ENCODE results near the gene ANO10.
"Not testable (repeated sequence)": the region's sequence is repeated elsewhere in the genome, so short reads cannot be mapped to it uniquely, and the experiment has no call there.

The ANO10 gene, protein sequence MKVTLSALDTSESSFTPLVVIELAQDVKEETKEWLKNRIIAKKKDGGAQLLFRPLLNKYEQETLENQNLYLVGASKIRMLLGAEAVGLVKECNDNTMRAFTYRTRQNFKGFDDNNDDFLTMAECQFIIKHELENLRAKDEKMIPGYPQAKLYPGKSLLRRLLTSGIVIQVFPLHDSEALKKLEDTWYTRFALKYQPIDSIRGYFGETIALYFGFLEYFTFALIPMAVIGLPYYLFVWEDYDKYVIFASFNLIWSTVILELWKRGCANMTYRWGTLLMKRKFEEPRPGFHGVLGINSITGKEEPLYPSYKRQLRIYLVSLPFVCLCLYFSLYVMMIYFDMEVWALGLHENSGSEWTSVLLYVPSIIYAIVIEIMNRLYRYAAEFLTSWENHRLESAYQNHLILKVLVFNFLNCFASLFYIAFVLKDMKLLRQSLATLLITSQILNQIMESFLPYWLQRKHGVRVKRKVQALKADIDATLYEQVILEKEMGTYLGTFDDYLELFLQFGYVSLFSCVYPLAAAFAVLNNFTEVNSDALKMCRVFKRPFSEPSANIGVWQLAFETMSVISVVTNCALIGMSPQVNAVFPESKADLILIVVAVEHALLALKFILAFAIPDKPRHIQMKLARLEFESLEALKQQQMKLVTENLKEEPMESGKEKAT

DNA sequence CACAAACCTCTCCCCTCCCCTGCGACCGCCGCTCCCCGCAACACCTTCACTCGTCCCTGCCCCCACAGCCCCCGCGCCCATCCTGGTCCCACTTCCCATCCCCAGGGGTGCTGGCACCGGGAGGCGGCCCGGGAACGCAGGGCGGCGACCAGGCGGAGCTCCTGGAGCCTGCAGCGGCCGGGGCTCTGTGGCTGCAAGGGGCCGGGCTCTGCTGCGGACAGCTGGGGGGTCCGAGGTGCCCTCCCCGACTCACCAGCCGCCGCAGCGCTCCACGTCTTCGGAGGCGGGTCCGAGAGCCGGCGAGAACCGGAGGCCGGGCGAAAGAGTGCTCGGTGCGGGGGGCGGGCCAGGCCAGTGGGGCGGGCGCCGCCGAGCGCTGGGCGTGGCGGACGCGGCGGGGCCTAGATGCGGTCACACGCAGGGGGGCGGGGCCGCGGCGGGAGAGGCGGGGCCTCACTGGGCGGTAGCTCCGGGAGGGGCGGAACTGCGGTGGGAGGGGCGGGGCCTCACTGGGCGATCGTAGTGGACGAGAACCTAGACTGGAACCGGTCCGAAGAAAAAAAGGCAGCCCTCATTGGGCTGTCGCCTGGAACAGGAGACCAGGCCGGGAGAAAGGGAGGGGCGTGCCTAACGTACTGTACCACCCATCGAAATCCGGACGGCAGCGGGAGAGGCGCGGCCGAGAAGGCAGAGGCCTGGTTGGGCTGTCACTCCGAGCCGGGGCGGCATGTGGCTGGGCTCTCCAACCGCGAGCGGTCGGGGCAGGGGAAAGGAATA is at the start of gene ANO10:
TSS of gene ANO10 (minus strand) at position 356 of the 777 bp plus-strand sequence. CDS start 16,159 bp downstream, outside the sequence.
- POLR2A ChIA-PET: interaction anchor here (0.6 kb wide), 1 partner anchor 39 kb away, joined by 3 read pairs; no protein-coding TSS in a partner anchor
- peak; percentile 97 for DNase-seq (ENCODE audit: extremely low spot score)
- TF ChIP-seq, protein P1, sequence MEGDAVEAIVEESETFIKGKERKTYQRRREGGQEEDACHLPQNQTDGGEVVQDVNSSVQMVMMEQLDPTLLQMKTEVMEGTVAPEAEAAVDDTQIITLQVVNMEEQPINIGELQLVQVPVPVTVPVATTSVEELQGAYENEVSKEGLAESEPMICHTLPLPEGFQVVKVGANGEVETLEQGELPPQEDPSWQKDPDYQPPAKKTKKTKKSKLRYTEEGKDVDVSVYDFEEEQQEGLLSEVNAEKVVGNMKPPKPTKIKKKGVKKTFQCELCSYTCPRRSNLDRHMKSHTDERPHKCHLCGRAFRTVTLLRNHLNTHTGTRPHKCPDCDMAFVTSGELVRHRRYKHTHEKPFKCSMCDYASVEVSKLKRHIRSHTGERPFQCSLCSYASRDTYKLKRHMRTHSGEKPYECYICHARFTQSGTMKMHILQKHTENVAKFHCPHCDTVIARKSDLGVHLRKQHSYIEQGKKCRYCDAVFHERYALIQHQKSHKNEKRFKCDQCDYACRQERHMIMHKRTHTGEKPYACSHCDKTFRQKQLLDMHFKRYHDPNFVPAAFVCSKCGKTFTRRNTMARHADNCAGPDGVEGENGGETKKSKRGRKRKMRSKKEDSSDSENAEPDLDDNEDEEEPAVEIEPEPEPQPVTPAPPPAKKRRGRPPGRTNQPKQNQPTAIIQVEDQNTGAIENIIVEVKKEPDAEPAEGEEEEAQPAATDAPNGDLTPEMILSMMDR (IDR thresholded peaks at IDR 0.05; ENCODE audit: control extremely low read depth, extremely low read depth, low read depth, missing control alignments): no peak
- CTCF ChIA-PET: interaction anchor here (0.7 to 1.2 kb wide), 3 partner anchors 14 to 26 kb away, joined by 3 read pairs; no protein-coding TSS in a partner anchor

- TF ChIP-seq, protein P1 (IDR thresholded peaks at IDR 0.05; ENCODE audit: control extremely low read depth, extremely low read depth, low read depth, missing control alignments): no peak
- ChIA-PET CTCF (interaction anchor here (1.0 to 1.2 kb wide), 2 partner anchors 10 to 16 kb away, joined by 3 to 4 read pairs; no protein-coding TSS in a partner anchor), POLR2A (no interaction called here)
These were observed 49.1 kb upstream of the ANO10 start for GRCh38 chr3:43670635-43671522.

GRCh38 chr3:43665011-43665410 is 43.2 kb upstream of the ANO10 start:
- DNase-seq (ENCODE audit: extremely low spot score); POLR2A ChIA-PET; CTCF ChIA-PET: not testable (repeated sequence)

More at GRCh38 chr3:43670635-43671522, 49.1 kb upstream of the ANO10 start:
- no peak for DNase-seq (ENCODE audit: extremely low spot score)

- POLR2A ChIA-PET; DNase-seq (ENCODE audit: extremely low spot score): not testable (repeated sequence)
- CTCF ChIA-PET: interaction anchor here (1.6 kb wide), 1 partner anchor 9 kb away, joined by 3 read pairs; no protein-coding TSS in a partner anchor
These were observed 39.6 kb upstream of the ANO10 start for GRCh38 chr3:43661376-43661775.

- ChIA-PET POLR2A (no interaction called here), CTCF (no interaction called here)
- TF ChIP-seq, protein P1 (IDR thresholded peaks at IDR 0.05; ENCODE audit: control extremely low read depth, extremely low read depth, low read depth, missing control alignments): no peak
- no peak for DNase-seq (ENCODE audit: extremely low spot score)
These were observed 37.6 kb upstream of the ANO10 start for GRCh38 chr3:43659250-43659880.

DNA sequence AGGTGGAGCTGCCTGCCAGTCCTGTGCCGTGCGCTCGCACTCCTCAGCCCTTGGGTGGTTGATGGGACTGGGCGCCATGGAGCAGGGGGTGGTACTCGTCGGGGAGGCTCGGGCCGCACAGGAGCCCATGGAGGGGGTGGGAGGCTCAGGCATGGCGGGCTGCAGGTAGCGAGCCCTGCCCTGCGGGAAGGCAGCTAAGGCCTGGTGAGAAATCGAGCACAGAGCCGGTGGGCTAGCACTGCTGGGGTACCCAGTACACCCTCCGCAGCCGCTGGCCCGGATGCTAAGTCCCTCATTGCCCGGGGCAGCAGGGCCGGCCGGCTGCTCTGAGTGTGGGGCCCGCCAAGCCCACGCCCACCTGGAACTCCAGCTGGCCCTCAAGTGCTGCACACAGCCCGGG is 34.6 kb upstream of the ANO10 start:
- DNase-seq (ENCODE audit: extremely low spot score); CTCF ChIA-PET; POLR2A ChIA-PET: not testable (repeated sequence)

DNA sequence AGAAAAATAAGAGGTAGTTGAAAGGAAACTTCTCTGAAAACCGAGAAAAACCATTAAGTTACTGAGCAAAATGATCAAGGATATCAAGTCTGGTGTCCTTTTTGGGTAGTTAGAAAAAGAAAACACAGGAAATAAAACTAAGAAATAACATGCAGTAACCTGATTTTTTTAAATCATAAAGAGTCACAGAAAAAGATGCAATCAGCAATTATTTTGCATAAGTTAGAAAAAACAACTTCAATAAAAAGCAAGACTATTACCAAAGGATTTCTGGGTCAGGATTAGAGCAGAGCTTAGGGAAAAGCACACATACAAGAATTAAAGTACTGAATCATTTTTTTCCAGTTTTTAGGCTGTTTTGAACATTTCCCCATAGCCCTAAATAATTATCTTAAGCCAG is 28.5 kb upstream of the ANO10 start:
- CTCF ChIA-PET: no interaction called here
- no peak for DNase-seq (ENCODE audit: extremely low spot score)
- POLR2A ChIA-PET: no interaction called here
- TF ChIP-seq, protein P1 (IDR thresholded peaks at IDR 0.05; ENCODE audit: control extremely low read depth, extremely low read depth, low read depth, missing control alignments): no peak
